T-helper 1 cell treated with Interleukin-12 subunit alpha and Interleukin-12 subunit beta and Interleukin-4 antibody, amounts not matched to agents 30 μg/mL and 1 μg/mL, for 36 hours (primary cell): Measurements from ENCODE around the gene BLTP3A.
"Not testable (repeated sequence)": the region's sequence is repeated elsewhere in the genome, so short reads cannot be mapped to it uniquely, and the experiment has no call there.

Experiments used
- H3K27ac Mint-ChIP-seq: one replicate; pipeline ENCODE4 v1.8.0; 2021; ENCODE audit warnings: mild to moderate bottlenecking, mixed read lengths
- H3K27me3 Mint-ChIP-seq: one replicate; pipeline ENCODE4 v1.8.0; 2021; ENCODE audit warnings: low read depth, mixed read lengths
- H3K36me3 Mint-ChIP-seq: one replicate; pipeline ENCODE4 v1.8.0; 2021; ENCODE audit warnings: low read depth, mixed read lengths
- H3K4me1 Mint-ChIP-seq: one replicate; pipeline ENCODE4 v1.8.0; 2021; ENCODE audit warnings: low read depth, mixed read lengths
- H3K4me3 Mint-ChIP-seq: one replicate; pipeline ENCODE4 v1.8.0; 2021; ENCODE audit warnings: mild to moderate bottlenecking, moderate library complexity, mixed read lengths
- H3K9me3 Mint-ChIP-seq: one replicate; pipeline ENCODE4 v1.8.0; 2021; ENCODE audit warnings: mixed read lengths

BLTP3A gene

DNA sequence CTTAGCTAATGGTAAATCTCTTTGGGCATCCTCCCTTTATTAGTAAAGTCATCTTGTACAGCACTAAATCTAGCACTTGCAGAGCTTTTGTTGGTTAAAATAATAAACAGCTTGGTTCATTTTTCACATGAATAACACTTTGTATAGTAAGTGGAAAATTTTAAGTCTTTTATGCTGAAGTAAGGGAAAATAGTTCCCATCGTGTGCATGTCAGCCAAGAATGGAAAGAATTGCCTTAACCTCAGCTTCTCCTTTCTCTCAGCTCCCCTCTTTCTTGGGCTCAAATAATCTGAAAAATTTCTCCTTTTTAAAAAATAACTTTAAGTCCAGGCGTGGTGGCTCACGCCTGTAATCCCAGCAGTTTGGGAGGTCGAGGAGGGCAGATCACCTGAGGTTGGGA lies 18.0 kb upstream of the BLTP3A start:
- H3K36me3 Mint-ChIP-seq, result peaks cover 32% of the 10 kb centered on the region
- H3K4me1 Mint-ChIP-seq, result peaks cover 6% of the 10 kb centered on the region
- no peaks in the 10 kb centered on the region for H3K27me3 Mint-ChIP-seq
- no peak overlapping the region for H3K27ac Mint-ChIP-seq
- no peaks in the 10 kb centered on the region for H3K9me3 Mint-ChIP-seq
- no peak overlapping the region for H3K4me3 Mint-ChIP-seq

DNA sequence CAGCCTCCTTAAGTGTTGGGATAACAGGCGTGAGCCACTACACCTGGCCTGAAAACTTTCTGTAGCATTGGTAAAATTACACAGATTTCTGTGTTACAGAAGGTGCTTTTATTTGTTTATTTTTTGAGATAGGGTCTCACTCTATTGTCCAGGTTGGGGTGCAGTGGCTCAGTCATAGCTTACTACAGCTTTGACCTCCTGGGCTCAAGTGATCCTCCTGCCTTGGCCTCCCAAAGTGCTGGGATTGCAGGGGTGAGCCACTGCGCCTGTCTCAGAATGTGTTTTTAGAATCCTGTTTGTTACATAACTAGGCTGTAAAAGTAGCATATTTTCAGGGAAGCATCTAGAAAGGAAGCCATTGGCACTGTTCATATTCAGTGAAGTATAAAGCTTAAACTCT lies 16.9 kb upstream of the BLTP3A start:
- H3K27me3 Mint-ChIP-seq, result no peaks in the 10 kb centered on the region
- H3K36me3 Mint-ChIP-seq, result peaks cover 24% of the 10 kb centered on the region
- peaks cover 6% of the 10 kb centered on the region for H3K4me1 Mint-ChIP-seq
- no peaks in the 10 kb centered on the region for H3K9me3 Mint-ChIP-seq
- H3K27ac Mint-ChIP-seq, result no peak overlapping the region
- H3K4me3 Mint-ChIP-seq, result no peak overlapping the region

DNA sequence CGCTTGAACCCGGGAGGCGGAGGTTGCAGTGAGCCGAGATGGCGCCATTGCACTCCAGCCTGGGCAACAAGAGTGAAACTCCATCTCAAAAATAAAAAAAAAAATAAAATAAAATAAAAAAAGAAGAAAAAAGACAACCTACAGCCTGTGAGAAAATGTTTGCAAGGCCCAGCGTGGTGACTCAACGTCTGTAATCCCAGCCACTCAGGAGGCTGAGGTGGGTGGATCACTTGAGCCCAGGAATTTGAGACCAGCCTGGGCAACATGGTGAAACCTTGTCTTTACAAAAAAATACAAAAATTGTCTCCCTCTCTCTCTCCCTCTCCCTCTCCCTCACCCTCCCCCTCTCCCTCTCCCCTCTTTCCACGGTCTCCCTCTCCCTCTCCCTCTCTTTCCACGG lies 6.5 kb upstream of the BLTP3A start:
- not testable (repeated sequence) for H3K4me3 Mint-ChIP-seq, H3K27me3 Mint-ChIP-seq, H3K27ac Mint-ChIP-seq, H3K9me3 Mint-ChIP-seq, H3K4me1 Mint-ChIP-seq, H3K36me3 Mint-ChIP-seq

DNA sequence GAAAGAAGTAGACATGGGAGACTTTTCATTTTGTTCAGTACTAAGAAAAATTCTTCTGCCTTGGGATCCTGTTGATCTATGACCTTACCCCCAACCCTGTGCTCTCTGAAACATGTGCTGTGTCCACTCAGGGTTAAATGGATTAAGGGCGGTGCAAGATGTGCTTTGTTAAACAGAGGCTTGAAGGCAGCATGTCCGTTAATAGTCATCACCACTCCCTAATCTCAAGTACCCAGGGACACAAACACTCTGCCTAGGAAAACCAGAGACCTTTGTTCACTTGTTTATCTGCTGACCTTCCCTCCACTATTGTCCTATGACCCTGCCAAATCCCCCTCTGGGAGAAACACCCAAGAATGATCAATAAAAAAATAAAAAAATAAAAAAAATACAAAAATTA lies 4.7 kb upstream of the BLTP3A start:
- not testable (repeated sequence) for H3K4me3 Mint-ChIP-seq, H3K27me3 Mint-ChIP-seq, H3K36me3 Mint-ChIP-seq, H3K4me1 Mint-ChIP-seq, H3K9me3 Mint-ChIP-seq, H3K27ac Mint-ChIP-seq

DNA sequence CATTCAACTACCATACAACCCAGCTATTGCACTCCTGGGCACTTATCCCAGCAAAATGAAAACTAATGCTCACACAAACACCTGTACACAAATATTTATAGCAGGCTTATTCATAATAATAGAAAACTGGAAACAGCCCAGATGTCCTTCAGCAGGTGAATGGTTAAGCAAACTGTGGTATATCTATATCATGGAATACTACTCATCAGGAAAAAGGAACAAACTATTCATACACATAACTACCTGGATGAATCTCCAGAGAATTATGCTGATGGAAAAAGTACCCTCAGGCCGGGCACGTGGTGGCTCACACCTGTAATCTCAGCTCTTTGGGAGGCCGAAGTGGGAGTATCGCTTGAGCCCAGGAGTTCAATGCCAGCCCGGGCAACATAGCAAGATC lies 3.8 kb upstream of the BLTP3A start:
- Mint-ChIP-seq H3K36me3 (no peaks in the 10 kb centered on the region), H3K27ac (no peak overlapping the region), H3K4me1 (peaks cover 17% of the 10 kb centered on the region), H3K9me3 (no peaks in the 10 kb centered on the region), H3K4me3 (no peak overlapping the region), H3K27me3 (no peaks in the 10 kb centered on the region)

DNA sequence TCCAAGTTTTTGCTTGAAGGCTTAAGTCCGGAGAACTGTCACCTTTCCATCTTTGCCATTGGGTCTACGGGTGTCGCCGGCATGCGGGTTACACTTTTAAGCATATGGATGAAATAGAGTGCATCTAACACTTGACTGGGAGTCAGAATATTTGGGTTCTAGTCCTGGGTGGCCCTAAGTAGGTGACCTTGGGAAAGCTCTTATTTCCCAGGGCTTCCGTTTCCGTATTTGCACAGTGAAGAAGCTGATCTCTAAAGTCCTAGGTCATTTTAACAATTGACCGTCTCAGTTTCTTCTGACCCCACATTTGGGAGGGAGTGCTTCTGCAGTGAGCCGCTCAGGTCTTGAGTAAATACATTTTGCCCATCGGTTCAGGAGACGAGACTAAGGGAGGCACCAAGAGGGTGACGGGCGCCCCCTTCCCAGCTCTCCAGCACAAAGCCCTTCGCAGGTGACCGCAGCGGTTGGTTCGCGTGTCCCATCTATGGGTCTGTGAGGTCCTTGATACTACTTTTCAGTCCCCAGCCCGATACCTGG lies 651 bp upstream of the BLTP3A start:
- H3K4me3 Mint-ChIP-seq, result peak overlapping the region; percentile 95
- peaks cover 23% of the 10 kb centered on the region for H3K4me1 Mint-ChIP-seq
- no peaks in the 10 kb centered on the region for H3K9me3 Mint-ChIP-seq
- no peaks in the 10 kb centered on the region for H3K27me3 Mint-ChIP-seq
- no peaks in the 10 kb centered on the region for H3K36me3 Mint-ChIP-seq
- H3K27ac Mint-ChIP-seq, result peak overlapping the region; percentile 91

GRCh38 chr6:34792605-34793500 lies 970 bp downstream of the BLTP3A start:
- H3K4me1 Mint-ChIP-seq, result peaks cover 23% of the 10 kb centered on the region
- H3K27ac Mint-ChIP-seq, result peak overlapping the region; percentile 91
- H3K9me3 Mint-ChIP-seq, result no peaks in the 10 kb centered on the region
- peak overlapping the region; percentile 95 for H3K4me3 Mint-ChIP-seq
- H3K36me3 Mint-ChIP-seq, result no peaks in the 10 kb centered on the region
- no peaks in the 10 kb centered on the region for H3K27me3 Mint-ChIP-seq

DNA sequence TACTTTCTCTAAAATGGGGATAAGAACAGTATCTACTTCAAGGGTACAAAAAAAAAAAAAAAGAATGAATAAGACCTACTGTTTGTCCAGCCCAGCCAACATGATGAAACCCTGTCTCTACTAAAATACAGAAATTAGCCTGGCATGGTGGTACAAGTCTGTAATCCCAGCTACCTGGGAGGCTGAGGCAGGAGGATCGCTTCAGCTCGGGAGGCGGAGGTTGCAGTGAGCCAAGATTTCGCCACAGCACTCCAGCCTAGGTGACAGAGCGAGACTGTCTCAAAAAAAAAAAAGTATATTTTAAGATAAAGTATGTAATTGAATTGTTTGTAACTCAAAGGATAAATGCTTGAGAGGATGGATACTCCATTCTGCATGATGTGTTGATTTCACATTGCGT lies 2.0 kb downstream of the BLTP3A start:
- no peaks in the 10 kb centered on the region for H3K9me3 Mint-ChIP-seq
- no peaks in the 10 kb centered on the region for H3K27me3 Mint-ChIP-seq
- H3K36me3 Mint-ChIP-seq, result no peaks in the 10 kb centered on the region
- peaks cover 23% of the 10 kb centered on the region for H3K4me1 Mint-ChIP-seq
- H3K4me3 Mint-ChIP-seq, result peak overlapping the region; percentile 16
- no peak overlapping the region for H3K27ac Mint-ChIP-seq

DNA sequence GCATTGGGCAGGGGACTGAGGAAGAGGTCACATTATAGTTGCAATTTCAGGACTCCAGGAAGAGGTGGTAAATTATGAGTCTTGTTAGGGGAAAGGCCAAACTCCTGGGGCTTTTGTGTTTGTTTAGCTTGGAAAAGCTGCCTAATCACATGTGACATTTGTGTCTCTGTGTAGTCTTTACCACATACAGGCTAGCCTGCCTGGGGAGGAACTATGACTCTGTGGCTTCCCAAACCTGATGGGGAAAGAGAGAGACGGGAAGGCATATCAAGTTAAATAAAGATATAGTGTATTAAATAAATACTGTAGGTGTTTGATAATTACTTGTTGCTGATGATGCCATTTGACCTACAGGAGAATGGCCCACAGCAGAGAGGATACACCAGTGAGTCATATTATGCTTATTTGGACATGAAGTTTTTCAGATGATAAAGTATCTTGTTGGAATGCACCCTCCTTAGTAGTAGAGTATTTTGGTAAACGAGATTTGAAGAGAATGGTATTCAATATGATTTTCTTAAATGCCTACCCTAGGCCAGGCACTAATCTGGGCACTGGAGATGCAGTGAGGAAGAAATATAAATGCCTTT lies 4.0 kb downstream of the BLTP3A start:
- Mint-ChIP-seq H3K27ac (no peak overlapping the region), H3K36me3 (no peaks in the 10 kb centered on the region), H3K4me1 (peaks cover 19% of the 10 kb centered on the region), H3K4me3 (no peak overlapping the region), H3K9me3 (no peaks in the 10 kb centered on the region), H3K27me3 (no peaks in the 10 kb centered on the region)

GRCh38 chr6:34798057-34798456 lies 6.2 kb downstream of the BLTP3A start:
- no peaks in the 10 kb centered on the region for H3K9me3 Mint-ChIP-seq

DNA sequence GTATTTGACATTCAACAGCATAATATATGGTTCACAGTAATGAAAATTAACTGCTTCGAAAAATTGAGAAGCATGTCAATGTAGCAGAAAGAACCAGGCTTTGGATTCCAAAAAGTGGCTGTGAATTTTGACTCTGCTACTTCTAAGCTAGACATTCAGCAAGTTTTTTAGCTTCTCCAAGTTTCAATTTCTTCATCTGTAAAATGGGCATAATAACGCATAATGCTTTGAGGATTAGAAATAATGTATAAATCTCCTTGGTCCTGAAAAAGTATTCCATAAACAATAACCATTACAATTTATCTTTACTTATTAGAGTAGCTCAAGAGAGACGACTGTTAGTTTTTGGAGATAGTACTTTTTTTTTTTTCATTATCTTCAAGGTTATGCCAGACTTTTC lies 7.7 kb downstream of the BLTP3A start:
- H3K27me3 Mint-ChIP-seq, result no peaks in the 10 kb centered on the region
- H3K36me3 Mint-ChIP-seq, result no peaks in the 10 kb centered on the region
- no peaks in the 10 kb centered on the region for H3K4me1 Mint-ChIP-seq
- no peaks in the 10 kb centered on the region for H3K9me3 Mint-ChIP-seq
- H3K4me3 Mint-ChIP-seq, result no peak overlapping the region
- H3K27ac Mint-ChIP-seq, result no peak overlapping the region

More at GRCh38 chr6:34798057-34798456, 6.2 kb downstream of the BLTP3A start:
- Mint-ChIP-seq H3K4me1 (peaks cover 7% of the 10 kb centered on the region), H3K36me3 (no peaks in the 10 kb centered on the region), H3K27me3 (no peaks in the 10 kb centered on the region), H3K4me3 (no peak overlapping the region), H3K27ac (no peak overlapping the region)

- Mint-ChIP-seq H3K9me3 (no peaks in the 10 kb centered on the region), H3K4me3 (no peak overlapping the region), H3K36me3 (no peaks in the 10 kb centered on the region), H3K4me1 (no peaks in the 10 kb centered on the region), H3K27ac (no peak overlapping the region), H3K27me3 (no peaks in the 10 kb centered on the region)
Observed at GRCh38 chr6:34804543-34804942, 12.7 kb downstream of the BLTP3A start.

- H3K9me3 Mint-ChIP-seq, H3K4me1 Mint-ChIP-seq, H3K4me3 Mint-ChIP-seq, H3K36me3 Mint-ChIP-seq, H3K27ac Mint-ChIP-seq, H3K27me3 Mint-ChIP-seq: not testable (repeated sequence)
Observed at GRCh38 chr6:34805074-34805473, 13.2 kb downstream of the BLTP3A start.

DNA sequence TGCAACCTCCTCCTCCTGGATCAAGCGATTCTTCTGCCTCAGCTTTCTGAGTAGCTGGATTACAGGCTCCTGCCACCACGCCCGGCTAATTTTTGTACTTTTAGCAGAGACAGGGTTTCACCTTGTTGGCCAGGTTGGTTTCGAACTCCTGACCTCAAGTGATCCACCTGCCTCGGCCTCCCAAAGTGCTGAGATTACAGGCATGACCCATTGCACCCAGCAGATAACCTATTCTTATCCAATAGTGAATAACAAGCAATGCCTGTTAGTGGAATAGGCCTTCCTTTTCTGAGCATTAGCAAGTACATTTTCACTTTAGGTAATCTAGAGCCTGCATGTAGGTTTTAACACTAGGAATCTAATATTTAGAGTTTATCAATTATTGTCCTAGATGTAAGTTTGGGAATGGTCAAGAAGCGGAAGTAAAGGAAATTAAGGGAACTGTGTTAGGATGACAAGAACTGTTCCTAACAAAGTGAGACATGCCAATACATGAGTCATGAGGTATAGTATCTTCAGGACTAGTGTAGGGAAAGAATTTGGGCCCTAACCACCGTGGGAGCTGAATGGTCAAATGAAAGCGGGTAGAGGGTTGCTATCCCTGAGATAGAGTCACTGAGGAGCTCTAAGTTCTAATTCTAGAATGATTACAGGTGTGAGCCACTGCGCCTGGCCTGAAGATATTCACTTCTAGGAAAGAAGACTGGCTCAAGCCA lies 15.0 kb downstream of the BLTP3A start:
- Mint-ChIP-seq H3K4me1 (peaks cover 3% of the 10 kb centered on the region), H3K27me3 (no peaks in the 10 kb centered on the region), H3K4me3 (no peak overlapping the region), H3K9me3 (no peaks in the 10 kb centered on the region), H3K27ac (no peak overlapping the region), H3K36me3 (no peaks in the 10 kb centered on the region)

DNA sequence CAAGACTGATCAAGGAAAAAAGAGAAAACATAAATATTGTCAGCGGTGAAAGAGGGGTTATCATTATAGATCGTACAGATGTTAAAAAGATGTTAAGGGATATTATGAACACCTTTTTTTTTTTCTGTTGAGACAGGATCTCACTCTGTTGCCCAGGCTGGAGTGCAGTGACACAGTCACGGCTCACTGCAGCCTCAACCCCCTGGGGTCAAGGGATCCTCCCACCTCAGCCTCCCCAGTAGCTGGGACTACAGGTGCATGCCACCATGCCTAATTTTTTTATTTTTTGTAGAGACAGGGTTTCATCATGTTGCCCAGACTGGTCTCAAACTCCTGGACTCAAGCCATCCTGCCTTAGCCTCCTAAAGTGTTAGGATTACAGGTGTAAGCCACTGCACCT lies 16.6 kb downstream of the BLTP3A start:
- not testable (repeated sequence) for H3K27ac Mint-ChIP-seq, H3K4me1 Mint-ChIP-seq, H3K4me3 Mint-ChIP-seq, H3K36me3 Mint-ChIP-seq, H3K9me3 Mint-ChIP-seq, H3K27me3 Mint-ChIP-seq
